ENCODE measurements around the gene PARD3.

DNA sequence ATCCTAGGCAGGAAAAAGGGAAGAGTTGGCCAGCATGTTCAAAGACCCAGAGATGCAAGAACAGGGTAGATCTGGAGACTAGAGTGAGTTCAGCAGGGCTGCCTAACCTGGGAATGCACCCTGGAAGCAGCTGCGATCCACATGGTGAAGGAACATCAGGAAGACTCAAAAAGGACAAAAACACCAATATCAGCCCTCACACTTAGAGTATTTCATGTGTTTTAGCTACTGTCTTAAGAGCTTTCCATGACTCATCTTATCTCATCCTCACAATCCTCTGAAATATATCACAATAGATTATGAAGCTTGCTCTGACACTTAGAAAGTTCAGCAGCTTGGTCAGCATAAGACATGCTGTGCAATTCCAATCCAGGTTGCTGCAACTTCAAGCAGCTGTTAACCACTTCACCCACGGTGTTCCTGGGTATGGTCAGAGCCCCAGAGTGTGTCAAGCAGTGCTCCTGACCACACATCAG, 380.9 kb downstream of the PARD3 start:
- TF ChIP-seq, protein P1, sequence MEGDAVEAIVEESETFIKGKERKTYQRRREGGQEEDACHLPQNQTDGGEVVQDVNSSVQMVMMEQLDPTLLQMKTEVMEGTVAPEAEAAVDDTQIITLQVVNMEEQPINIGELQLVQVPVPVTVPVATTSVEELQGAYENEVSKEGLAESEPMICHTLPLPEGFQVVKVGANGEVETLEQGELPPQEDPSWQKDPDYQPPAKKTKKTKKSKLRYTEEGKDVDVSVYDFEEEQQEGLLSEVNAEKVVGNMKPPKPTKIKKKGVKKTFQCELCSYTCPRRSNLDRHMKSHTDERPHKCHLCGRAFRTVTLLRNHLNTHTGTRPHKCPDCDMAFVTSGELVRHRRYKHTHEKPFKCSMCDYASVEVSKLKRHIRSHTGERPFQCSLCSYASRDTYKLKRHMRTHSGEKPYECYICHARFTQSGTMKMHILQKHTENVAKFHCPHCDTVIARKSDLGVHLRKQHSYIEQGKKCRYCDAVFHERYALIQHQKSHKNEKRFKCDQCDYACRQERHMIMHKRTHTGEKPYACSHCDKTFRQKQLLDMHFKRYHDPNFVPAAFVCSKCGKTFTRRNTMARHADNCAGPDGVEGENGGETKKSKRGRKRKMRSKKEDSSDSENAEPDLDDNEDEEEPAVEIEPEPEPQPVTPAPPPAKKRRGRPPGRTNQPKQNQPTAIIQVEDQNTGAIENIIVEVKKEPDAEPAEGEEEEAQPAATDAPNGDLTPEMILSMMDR (conservative IDR thresholded peaks at IDR 0.05; ENCODE audit: low read length): no peak
- TF ChIP-seq EZH2phosphoT487 (IDR thresholded peaks at IDR 0.05; ENCODE audit: borderline replicate concordance): no peak

Data from Loucy (cell line).